Body of pancreas (tissue), 4 donors: ENCODE data around the gene CPZ.

Experiments used
- POLR2A ChIP-seq, 3 donors: fragments of 450-650 bp; IDR thresholded peaks; one replicate each; pipeline ENCODE4 v1.6.1; 2016; ENCODE audit warnings: antibody characterized with exemption in 3 of 3, mild to moderate bottlenecking in 2 of 3
- TF ChIP-seq, protein P1 (sequence below), 7 experiments: fragments of 450-650 bp in 4 of 7; fragments of 200-600 bp in 3 of 7; sonication (generic) in 3 of 7; IDR thresholded peaks; one replicate each; pipeline ENCODE4 v1.5.1; 2016 to 2019; ENCODE audit warnings: antibody characterized with exemption in 7 of 7

DNA sequence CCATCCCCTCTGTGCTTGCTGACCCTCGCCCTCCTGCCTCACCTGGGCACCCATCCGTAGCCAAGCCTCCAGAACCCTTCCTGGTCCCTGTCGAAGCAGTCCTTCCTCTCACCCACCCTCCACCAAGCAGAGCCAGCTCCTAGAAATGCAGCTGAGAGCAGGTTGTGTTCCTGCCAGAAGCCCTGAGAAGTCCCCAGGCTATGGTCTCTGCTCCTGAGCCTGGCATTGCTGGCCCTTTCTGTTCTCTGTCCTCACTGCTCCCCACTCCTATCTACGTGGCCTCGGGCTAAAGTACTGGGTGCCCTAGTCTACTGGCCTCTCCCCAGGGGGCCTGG lies 2.1 kb upstream of the CPZ start:
- TF ChIP-seq, protein P1, sequence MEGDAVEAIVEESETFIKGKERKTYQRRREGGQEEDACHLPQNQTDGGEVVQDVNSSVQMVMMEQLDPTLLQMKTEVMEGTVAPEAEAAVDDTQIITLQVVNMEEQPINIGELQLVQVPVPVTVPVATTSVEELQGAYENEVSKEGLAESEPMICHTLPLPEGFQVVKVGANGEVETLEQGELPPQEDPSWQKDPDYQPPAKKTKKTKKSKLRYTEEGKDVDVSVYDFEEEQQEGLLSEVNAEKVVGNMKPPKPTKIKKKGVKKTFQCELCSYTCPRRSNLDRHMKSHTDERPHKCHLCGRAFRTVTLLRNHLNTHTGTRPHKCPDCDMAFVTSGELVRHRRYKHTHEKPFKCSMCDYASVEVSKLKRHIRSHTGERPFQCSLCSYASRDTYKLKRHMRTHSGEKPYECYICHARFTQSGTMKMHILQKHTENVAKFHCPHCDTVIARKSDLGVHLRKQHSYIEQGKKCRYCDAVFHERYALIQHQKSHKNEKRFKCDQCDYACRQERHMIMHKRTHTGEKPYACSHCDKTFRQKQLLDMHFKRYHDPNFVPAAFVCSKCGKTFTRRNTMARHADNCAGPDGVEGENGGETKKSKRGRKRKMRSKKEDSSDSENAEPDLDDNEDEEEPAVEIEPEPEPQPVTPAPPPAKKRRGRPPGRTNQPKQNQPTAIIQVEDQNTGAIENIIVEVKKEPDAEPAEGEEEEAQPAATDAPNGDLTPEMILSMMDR (IDR thresholded peaks at IDR 0.05) = no peak
- no peak for TF ChIP-seq POLR2A (IDR thresholded peaks at IDR 0.05)
